HEK293 (cell line): ENCODE results near the gene HPS4.
A peak's percentile ranks its signal among the peaks of the same experiment; 100 is the strongest.

ENCODE experiments used
- PATZ1 ChIP-seq: fragments of 450-650 bp; formaldehyde crosslinking; IDR thresholded peaks from 2 replicates; pipeline ENCODE4 v1.5.1; 2016; ENCODE audit warnings: missing biosample characterization, missing genetic modification characterization
- REPIN1 ChIP-seq: fragments of 450-650 bp; formaldehyde crosslinking; IDR thresholded peaks from 2 replicates; pipeline ENCODE4 v1.5.1; 2017; ENCODE audit warnings: missing biosample characterization, missing genetic modification characterization, low read depth
- SALL2 ChIP-seq: fragments of 450-650 bp; formaldehyde crosslinking; IDR thresholded peaks from 2 replicates; pipeline ENCODE4 v1.5.0; 2017; ENCODE audit warnings: missing biosample characterization, mild to moderate bottlenecking, missing genetic modification characterization, borderline replicate concordance
- SP7 ChIP-seq: fragments of 450-650 bp; formaldehyde crosslinking; IDR thresholded peaks from 2 replicates; pipeline ENCODE4 v1.5.1; 2016; ENCODE audit warnings: missing biosample characterization, missing genetic modification characterization
- ZBTB8A ChIP-seq: fragments of 450-650 bp; formaldehyde crosslinking; IDR thresholded peaks from 2 replicates; pipeline ENCODE4 v1.5.1; 2016; ENCODE audit warnings: missing biosample characterization, missing genetic modification characterization
- ZFP3 ChIP-seq: fragments of 450-650 bp; formaldehyde crosslinking; IDR thresholded peaks from 2 replicates; pipeline ENCODE4 v1.5.1; 2016; ENCODE audit warnings: low read depth, missing biosample characterization, missing genetic modification characterization
- ZFP69B ChIP-seq: fragments of 450-650 bp; formaldehyde crosslinking; IDR thresholded peaks from 2 replicates; pipeline ENCODE4 v1.5.1; 2016; ENCODE audit warnings: missing biosample characterization, missing genetic modification characterization
- ZNF114 ChIP-seq: fragments of 450-650 bp; formaldehyde crosslinking; IDR thresholded peaks from 2 replicates; pipeline ENCODE4 v1.5.0; 2017; ENCODE audit warnings: missing biosample characterization, missing genetic modification characterization
- ZNF132 ChIP-seq: fragments of 450-650 bp; formaldehyde crosslinking; IDR thresholded peaks from 2 replicates; pipeline ENCODE4 v1.5.1; 2017; ENCODE audit warnings: missing biosample characterization, missing genetic modification characterization, borderline replicate concordance
- ZNF138 ChIP-seq: fragments of 450-650 bp; formaldehyde crosslinking; IDR thresholded peaks from 2 replicates; pipeline ENCODE4 v1.5.1; 2016; ENCODE audit warnings: missing biosample characterization, missing genetic modification characterization, borderline replicate concordance
- ZNF292 ChIP-seq: fragments of 450-650 bp; formaldehyde crosslinking; IDR thresholded peaks from 2 replicates; pipeline ENCODE4 v1.5.1; 2016; ENCODE audit warnings: low read depth, missing biosample characterization, missing genetic modification characterization, borderline replicate concordance
- ZNF335 ChIP-seq: fragments of 450-650 bp; formaldehyde crosslinking; conservative IDR thresholded peaks from 2 replicates; pipeline ENCODE4 v1.5.1; 2016; ENCODE audit warnings: missing biosample characterization, missing genetic modification characterization
- ZNF426 ChIP-seq: fragments of 450-650 bp; formaldehyde crosslinking; IDR thresholded peaks from 2 replicates; pipeline ENCODE4 v1.5.1; 2017; ENCODE audit warnings: missing biosample characterization, missing genetic modification characterization, mild to moderate bottlenecking, inconsistent platforms, moderate library complexity
- ZNF433 ChIP-seq: fragments of 450-650 bp; formaldehyde crosslinking; IDR thresholded peaks from 2 replicates; pipeline ENCODE4 v1.5.1; 2016; ENCODE audit warnings: missing biosample characterization, missing genetic modification characterization, low read depth
- ZNF449 ChIP-seq: fragments of 450-650 bp; formaldehyde crosslinking; IDR thresholded peaks from 2 replicates; pipeline ENCODE4 v1.5.1; 2017; ENCODE audit warnings: missing biosample characterization, mild to moderate bottlenecking, missing genetic modification characterization, moderate library complexity
- ZNF513 ChIP-seq: fragments of 450-650 bp; IDR thresholded peaks from 2 replicates; pipeline ENCODE4 v1.5.1; 2018; ENCODE audit warnings: missing biosample characterization, missing genetic modification characterization
- ZNF558 ChIP-seq: fragments of 450-650 bp; formaldehyde crosslinking; IDR thresholded peaks from 2 replicates; pipeline ENCODE4 v1.5.1; 2016; ENCODE audit warnings: missing biosample characterization, missing genetic modification characterization
- ZNF629 ChIP-seq: fragments of 450-650 bp; formaldehyde crosslinking; IDR thresholded peaks from 2 replicates; pipeline ENCODE4 v1.5.1; 2017; ENCODE audit warnings: missing biosample characterization, missing genetic modification characterization
- ZNF645 ChIP-seq: fragments of 450-650 bp; formaldehyde crosslinking; IDR thresholded peaks from 2 replicates; pipeline ENCODE4; 2016; ENCODE audit warnings: missing biosample characterization, missing genetic modification characterization
- ZNF768 ChIP-seq: fragments of 450-650 bp; formaldehyde crosslinking; IDR thresholded peaks from 2 replicates; pipeline ENCODE4 v1.5.1; 2018; ENCODE audit warnings: missing biosample characterization, mild to moderate bottlenecking, missing genetic modification characterization
- TF ChIP-seq, protein P1 (sequence below): fragments of 450-650 bp; formaldehyde crosslinking; IDR thresholded peaks from 2 replicates; pipeline ENCODE4 v1.5.1; 2016; ENCODE audit warnings: missing biosample characterization, missing genetic modification characterization, borderline replicate concordance
- TF ChIP-seq, protein P2 (sequence below): fragments of 450-650 bp; formaldehyde crosslinking; IDR thresholded peaks from 2 replicates; pipeline ENCODE4 v1.5.1; 2016; ENCODE audit warnings: missing biosample characterization, missing genetic modification characterization
- TF ChIP-seq, protein P3 (sequence below): fragments of 450-650 bp; formaldehyde crosslinking; IDR thresholded peaks from 2 replicates; pipeline ENCODE4 v1.5.1; 2016; ENCODE audit warnings: missing biosample characterization, missing genetic modification characterization

HPS4 gene

DNA sequence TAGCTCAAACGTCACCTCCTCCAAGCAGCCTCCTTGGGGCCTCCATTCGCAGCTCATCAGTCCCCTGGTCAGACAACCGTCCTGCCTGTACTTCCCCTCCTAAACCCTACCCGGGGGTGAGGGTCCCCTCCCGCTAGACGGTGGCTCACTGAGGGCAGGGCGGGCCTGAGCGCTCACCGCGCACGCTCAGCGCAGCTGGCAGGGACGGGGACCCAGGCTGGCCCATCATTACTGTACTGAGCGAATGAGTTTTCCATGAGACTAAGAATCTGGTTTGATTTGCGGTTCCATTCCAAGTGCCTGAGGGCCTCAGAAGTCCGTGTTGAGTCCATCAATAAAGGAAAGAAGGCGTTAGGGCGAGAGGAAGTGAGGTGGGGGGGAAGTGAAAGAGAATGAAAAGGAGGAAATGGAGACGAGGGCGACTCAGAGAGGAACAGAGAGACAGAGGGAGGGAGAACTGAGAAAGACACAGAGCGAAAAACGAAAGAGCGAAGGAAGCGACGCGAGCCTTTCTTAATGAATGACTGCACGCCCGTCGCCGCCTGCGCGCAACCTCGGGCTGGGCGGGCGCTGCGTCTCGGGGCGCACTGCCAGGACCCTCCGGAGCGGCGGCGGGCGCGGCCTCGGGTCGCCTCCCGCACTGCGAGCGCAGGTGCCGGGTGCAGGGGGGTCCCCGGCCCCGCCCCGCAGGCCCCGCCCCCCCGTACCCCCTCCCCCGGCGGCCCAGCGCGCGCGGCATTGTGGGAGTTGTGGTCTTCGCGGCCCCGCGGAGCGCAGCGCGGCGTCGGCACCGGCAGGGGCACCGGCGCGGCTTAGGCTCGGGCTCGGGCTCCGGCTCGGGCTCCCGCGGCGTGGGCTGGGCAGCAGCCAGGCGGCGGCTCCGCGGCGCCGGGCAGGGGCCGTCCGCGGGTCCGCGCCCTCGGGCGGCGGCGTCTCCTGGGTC is 54.8 kb downstream of the HPS4 start, which contains the start of gene ASPHD2 (continued):
- TF ChIP-seq, protein P1, sequence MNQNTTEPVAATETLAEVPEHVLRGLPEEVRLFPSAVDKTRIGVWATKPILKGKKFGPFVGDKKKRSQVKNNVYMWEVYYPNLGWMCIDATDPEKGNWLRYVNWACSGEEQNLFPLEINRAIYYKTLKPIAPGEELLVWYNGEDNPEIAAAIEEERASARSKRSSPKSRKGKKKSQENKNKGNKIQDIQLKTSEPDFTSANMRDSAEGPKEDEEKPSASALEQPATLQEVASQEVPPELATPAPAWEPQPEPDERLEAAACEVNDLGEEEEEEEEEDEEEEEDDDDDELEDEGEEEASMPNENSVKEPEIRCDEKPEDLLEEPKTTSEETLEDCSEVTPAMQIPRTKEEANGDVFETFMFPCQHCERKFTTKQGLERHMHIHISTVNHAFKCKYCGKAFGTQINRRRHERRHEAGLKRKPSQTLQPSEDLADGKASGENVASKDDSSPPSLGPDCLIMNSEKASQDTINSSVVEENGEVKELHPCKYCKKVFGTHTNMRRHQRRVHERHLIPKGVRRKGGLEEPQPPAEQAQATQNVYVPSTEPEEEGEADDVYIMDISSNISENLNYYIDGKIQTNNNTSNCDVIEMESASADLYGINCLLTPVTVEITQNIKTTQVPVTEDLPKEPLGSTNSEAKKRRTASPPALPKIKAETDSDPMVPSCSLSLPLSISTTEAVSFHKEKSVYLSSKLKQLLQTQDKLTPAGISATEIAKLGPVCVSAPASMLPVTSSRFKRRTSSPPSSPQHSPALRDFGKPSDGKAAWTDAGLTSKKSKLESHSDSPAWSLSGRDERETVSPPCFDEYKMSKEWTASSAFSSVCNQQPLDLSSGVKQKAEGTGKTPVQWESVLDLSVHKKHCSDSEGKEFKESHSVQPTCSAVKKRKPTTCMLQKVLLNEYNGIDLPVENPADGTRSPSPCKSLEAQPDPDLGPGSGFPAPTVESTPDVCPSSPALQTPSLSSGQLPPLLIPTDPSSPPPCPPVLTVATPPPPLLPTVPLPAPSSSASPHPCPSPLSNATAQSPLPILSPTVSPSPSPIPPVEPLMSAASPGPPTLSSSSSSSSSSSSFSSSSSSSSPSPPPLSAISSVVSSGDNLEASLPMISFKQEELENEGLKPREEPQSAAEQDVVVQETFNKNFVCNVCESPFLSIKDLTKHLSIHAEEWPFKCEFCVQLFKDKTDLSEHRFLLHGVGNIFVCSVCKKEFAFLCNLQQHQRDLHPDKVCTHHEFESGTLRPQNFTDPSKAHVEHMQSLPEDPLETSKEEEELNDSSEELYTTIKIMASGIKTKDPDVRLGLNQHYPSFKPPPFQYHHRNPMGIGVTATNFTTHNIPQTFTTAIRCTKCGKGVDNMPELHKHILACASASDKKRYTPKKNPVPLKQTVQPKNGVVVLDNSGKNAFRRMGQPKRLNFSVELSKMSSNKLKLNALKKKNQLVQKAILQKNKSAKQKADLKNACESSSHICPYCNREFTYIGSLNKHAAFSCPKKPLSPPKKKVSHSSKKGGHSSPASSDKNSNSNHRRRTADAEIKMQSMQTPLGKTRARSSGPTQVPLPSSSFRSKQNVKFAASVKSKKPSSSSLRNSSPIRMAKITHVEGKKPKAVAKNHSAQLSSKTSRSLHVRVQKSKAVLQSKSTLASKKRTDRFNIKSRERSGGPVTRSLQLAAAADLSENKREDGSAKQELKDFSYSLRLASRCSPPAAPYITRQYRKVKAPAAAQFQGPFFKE: no peak
- TF ChIP-seq ZNF138 (tag by site-specific recombination) (no peak), ZNF292 (no peak), ZNF335 (peak; percentile 92), ZNF513 (tag by site-specific recombination) (no peak), ZFP69B (tag by site-specific recombination) (peak; percentile 68; the same call in 1 of the 2 replicates), SALL2 (tag by site-specific recombination) (no peak), ZFP3 (tag by site-specific recombination) (no peak), ZNF558 (tag by site-specific recombination) (no peak), ZNF132 (tag by site-specific recombination) (no peak), ZNF433 (tag by site-specific recombination) (no peak), ZNF449 (peak; percentile 61; the same call in 1 of the 2 replicates), ZBTB8A (tag by site-specific recombination) (peak; percentile 97), ZNF114 (no peak), ZNF645 (tag by site-specific recombination) (no peak), PATZ1 (no peak; the same call in none of the 2 replicates), ZNF629 (tag by site-specific recombination) (0 out of 2 replicates have a peak, but pooled peaks have one; percentile 31), ZNF426 (tag by site-specific recombination) (no peak), SP7 (tag by site-specific recombination) (peak; percentile 52; the same call in 1 of the 2 replicates), ZNF768 (tag by site-specific recombination) (peak; percentile 90; the same call in 1 of the 2 replicates), REPIN1 (tag by site-specific recombination) (no peak)
- TF ChIP-seq, protein P2, sequence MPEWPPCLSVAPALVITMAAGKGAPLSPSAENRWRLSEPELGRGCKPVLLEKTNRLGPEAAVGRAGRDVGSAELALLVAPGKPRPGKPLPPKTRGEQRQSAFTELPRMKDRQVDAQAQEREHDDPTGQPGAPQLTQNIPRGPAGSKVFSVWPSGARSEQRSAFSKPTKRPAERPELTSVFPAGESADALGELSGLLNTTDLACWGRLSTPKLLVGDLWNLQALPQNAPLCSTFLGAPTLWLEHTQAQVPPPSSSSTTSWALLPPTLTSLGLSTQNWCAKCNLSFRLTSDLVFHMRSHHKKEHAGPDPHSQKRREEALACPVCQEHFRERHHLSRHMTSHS: no peak
- TF ChIP-seq, protein P3, sequence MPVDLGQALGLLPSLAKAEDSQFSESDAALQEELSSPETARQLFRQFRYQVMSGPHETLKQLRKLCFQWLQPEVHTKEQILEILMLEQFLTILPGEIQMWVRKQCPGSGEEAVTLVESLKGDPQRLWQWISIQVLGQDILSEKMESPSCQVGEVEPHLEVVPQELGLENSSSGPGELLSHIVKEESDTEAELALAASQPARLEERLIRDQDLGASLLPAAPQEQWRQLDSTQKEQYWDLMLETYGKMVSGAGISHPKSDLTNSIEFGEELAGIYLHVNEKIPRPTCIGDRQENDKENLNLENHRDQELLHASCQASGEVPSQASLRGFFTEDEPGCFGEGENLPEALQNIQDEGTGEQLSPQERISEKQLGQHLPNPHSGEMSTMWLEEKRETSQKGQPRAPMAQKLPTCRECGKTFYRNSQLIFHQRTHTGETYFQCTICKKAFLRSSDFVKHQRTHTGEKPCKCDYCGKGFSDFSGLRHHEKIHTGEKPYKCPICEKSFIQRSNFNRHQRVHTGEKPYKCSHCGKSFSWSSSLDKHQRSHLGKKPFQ: no peak
